HepG2 (cell line): Measurements from ENCODE around the gene SPG7. TPM values are rescaled to one million over a fixed set of nuclear protein-coding genes. Genes with fewer than 3 reads are reported as not detected.
A peak's percentile ranks its signal among the peaks of the same experiment; 100 is the strongest.

Source experiments
- ASH2L ChIP-seq: fragments of 300-600, 200-600 bp; sonication (generic); IDR thresholded peaks from 2 replicates; pipeline ENCODE4 v1.7.0; 2017; ENCODE audit warnings: low read depth, mild to moderate bottlenecking, moderate library complexity, mixed read lengths, low read length; ENCODE audit not compliant: insufficient read length
- ATF6 ChIP-seq: sonication (generic); formaldehyde crosslinking; conservative IDR thresholded peaks from 2 replicates; pipeline ENCODE4 v1.4.0; 2020; ENCODE audit warnings: missing genetic modification reagents
- FOXM1 ChIP-seq: sonication (generic); formaldehyde crosslinking; IDR thresholded peaks from 2 replicates; pipeline ENCODE4 v1.5.0; 2020; ENCODE audit warnings: missing genetic modification reagents
- HDAC1 ChIP-seq: sonication (generic); formaldehyde crosslinking; IDR thresholded peaks from 2 replicates; pipeline ENCODE4 v1.5.1; 2020; ENCODE audit warnings: mild to moderate bottlenecking, missing genetic modification reagents
- MED8 ChIP-seq: sonication (generic); formaldehyde crosslinking; IDR thresholded peaks from 2 replicates; pipeline ENCODE4 v1.8.1; 2023; ENCODE audit warnings: mild to moderate bottlenecking, missing genetic modification reagents; ENCODE audit not compliant: insufficient replicate concordance
- MTA3 ChIP-seq: sonication (generic); formaldehyde crosslinking; IDR thresholded peaks from 2 replicates; pipeline ENCODE4 v1.4.0; 2020; ENCODE audit warnings: missing genetic modification reagents
- RXRB ChIP-seq: IDR thresholded peaks from 2 replicates; pipeline ENCODE4 v1.6.1; 2016; ENCODE audit warnings: borderline replicate concordance, missing genetic modification reagents, missing compliant biosample characterization
- SALL2 ChIP-seq: sonication (generic); formaldehyde crosslinking; IDR thresholded peaks from 2 replicates; pipeline ENCODE4 v1.8.1; 2023; ENCODE audit warnings: mild to moderate bottlenecking, missing genetic modification reagents, inconsistent platforms
- TRAFD1 ChIP-seq: sonication (generic); formaldehyde crosslinking; IDR thresholded peaks from 2 replicates; pipeline ENCODE4 v1.5.1; 2020; ENCODE audit warnings: missing genetic modification reagents, mild to moderate bottlenecking, borderline replicate concordance
- ZNF749 ChIP-seq: sonication (generic); formaldehyde crosslinking; IDR thresholded peaks from 2 replicates; pipeline ENCODE4 v1.8.0; 2022; ENCODE audit warnings: mild to moderate bottlenecking, missing genetic modification reagents, moderate library complexity, borderline replicate concordance
- polyA plus RNA-seq, 8 experiments: library from polyadenylated mRNA; depleted of rRNA in 3 of 8; stranded (reverse) in 7 of 8; unstranded in 1 of 8; fragments of >200 nt; fragmentation: Illumina TruSeq in 4 of 8; extraction: Trizol in 4 of 8; gene quantifications; 2 replicates each; pipeline versions ENCODE4 v1.2.1 to v1.2.3, GENCODE V29; 2011 to 2016; ENCODE audit warnings: low read depth in 4 of 8, missing spikeins in 1 of 8, mixed read lengths in 1 of 8; ENCODE audit not compliant: insufficient read depth in 1 of 8
- total RNA-seq, 5 experiments: library from RNA; depleted of rRNA; stranded (reverse); fragments of >200 nt; fragmentation: Illumina TruSeq; extraction: Trizol; gene quantifications; 2 replicates each; pipeline ENCODE4 v1.2.3, GENCODE V29; 2016; ENCODE audit warnings: low read depth in 1 of 5
- TF ChIP-seq, protein P1 (sequence below): sonication (generic); formaldehyde crosslinking; IDR thresholded peaks from one replicate; pipeline ENCODE4 v1.5.1; 2020; ENCODE audit warnings: mild to moderate bottlenecking, missing genetic modification reagents; ENCODE audit errors: not compliant biosample characterization
- TF ChIP-seq, protein P2 (sequence below): sonication (generic); formaldehyde crosslinking; IDR thresholded peaks from 2 replicates; pipeline ENCODE4 v1.5.1; 2020; ENCODE audit warnings: missing genetic modification reagents, mild to moderate bottlenecking, borderline replicate concordance

SPG7 gene
- total and polyA plus RNA-seq, 2 of the 13 experiments (the other 11 are each of a cell fraction or from before 2014, with no cell fraction given): 66.0 to 136 TPM

GRCh38 chr16:89490439-89491237 lies 17.6 kb upstream of the SPG7 start, which contains the start of gene ANKRD11 (continued):
- TF ChIP-seq MED8 (CRISPR knock-in tag): peak; percentile 83
- TF ChIP-seq, protein P1, sequence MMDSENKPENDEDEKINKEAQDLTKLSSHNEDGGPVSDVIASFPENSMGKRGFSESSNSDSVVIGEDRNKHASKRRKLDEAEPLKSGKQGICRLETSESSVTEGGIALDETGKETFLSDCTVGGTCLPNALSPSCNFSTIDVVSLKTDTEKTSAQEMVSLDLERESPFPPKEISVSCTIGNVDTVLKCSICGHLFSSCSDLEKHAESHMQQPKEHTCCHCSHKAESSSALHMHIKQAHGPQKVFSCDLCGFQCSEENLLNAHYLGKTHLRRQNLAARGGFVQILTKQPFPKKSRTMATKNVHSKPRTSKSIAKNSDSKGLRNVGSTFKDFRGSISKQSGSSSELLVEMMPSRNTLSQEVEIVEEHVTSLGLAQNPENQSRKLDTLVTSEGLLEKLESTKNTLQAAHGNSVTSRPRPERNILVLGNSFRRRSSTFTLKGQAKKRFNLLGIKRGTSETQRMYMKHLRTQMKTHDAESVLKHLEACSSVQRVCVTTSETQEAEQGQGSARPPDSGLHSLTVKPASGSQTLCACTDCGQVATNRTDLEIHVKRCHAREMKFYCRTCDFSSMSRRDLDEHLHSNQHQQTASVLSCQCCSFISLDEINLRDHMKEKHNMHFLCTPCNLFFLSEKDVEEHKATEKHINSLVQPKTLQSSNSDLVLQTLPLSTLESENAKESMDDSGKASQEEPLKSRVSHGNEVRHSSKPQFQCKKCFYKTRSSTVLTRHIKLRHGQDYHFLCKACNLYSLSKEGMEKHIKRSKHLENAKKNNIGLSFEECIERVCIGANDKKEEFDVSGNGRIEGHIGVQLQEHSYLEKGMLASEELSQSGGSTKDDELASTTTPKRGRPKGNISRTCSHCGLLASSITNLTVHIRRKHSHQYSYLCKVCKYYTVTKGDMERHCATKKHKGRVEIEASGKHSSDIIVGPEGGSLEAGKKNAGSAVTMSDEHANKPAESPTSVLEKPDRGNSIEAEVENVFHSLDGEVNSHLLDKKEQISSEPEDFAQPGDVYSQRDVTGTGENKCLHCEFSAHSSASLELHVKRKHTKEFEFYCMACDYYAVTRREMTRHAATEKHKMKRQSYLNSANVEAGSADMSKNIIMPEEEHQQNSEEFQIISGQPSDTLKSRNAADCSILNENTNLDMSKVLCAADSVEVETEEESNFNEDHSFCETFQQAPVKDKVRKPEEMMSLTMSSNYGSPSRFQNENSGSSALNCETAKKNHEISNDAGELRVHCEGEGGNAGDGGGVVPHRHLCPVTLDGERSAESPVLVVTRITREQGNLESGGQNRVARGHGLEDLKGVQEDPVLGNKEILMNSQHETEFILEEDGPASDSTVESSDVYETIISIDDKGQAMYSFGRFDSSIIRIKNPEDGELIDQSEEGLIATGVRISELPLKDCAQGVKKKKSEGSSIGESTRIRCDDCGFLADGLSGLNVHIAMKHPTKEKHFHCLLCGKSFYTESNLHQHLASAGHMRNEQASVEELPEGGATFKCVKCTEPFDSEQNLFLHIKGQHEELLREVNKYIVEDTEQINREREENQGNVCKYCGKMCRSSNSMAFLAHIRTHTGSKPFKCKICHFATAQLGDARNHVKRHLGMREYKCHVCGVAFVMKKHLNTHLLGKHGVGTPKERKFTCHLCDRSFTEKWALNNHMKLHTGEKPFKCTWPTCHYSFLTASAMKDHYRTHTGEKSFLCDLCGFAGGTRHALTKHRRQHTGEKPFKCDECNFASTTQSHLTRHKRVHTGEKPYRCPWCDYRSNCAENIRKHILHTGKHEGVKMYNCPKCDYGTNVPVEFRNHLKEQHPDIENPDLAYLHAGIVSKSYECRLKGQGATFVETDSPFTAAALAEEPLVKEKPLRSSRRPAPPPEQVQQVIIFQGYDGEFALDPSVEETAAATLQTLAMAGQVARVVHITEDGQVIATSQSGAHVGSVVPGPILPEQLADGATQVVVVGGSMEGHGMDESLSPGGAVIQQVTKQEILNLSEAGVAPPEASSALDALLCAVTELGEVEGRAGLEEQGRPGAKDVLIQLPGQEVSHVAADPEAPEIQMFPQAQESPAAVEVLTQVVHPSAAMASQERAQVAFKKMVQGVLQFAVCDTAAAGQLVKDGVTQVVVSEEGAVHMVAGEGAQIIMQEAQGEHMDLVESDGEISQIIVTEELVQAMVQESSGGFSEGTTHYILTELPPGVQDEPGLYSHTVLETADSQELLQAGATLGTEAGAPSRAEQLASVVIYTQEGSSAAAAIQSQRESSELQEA (CRISPR knock-in tag): peak; percentile 63
- TF ChIP-seq TRAFD1 (CRISPR knock-in tag): 0 out of 2 replicates have a peak, but pooled peaks have one; percentile 5
- peak; percentile 91 for TF ChIP-seq HDAC1 (CRISPR knock-in tag)
- TF ChIP-seq ASH2L: peak; percentile 97
- peak; percentile 54; the same call in 1 of the 2 replicates for TF ChIP-seq RXRB (CRISPR knock-in tag)
- no peak; the same call in 1 of the 2 replicates for TF ChIP-seq ATF6 (CRISPR knock-in tag)
- peak; percentile 51; the same call in 1 of the 2 replicates for TF ChIP-seq ZNF749 (CRISPR knock-in tag)
- peak; percentile 85; the same call in 1 of the 2 replicates for TF ChIP-seq SALL2 (CRISPR knock-in tag)
- TF ChIP-seq, protein P2, sequence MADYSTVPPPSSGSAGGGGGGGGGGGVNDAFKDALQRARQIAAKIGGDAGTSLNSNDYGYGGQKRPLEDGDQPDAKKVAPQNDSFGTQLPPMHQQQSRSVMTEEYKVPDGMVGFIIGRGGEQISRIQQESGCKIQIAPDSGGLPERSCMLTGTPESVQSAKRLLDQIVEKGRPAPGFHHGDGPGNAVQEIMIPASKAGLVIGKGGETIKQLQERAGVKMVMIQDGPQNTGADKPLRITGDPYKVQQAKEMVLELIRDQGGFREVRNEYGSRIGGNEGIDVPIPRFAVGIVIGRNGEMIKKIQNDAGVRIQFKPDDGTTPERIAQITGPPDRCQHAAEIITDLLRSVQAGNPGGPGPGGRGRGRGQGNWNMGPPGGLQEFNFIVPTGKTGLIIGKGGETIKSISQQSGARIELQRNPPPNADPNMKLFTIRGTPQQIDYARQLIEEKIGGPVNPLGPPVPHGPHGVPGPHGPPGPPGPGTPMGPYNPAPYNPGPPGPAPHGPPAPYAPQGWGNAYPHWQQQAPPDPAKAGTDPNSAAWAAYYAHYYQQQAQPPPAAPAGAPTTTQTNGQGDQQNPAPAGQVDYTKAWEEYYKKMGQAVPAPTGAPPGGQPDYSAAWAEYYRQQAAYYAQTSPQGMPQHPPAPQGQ: peak; percentile 41; the same call in 1 of the 2 replicates
- peak; percentile 39; the same call in 1 of the 2 replicates for TF ChIP-seq FOXM1 (CRISPR knock-in tag)
- no peak; the same call in 1 of the 2 replicates for TF ChIP-seq MTA3 (CRISPR knock-in tag)
